ENCODE data around the gene ZNF407.

The ZNF407 gene

DNA sequence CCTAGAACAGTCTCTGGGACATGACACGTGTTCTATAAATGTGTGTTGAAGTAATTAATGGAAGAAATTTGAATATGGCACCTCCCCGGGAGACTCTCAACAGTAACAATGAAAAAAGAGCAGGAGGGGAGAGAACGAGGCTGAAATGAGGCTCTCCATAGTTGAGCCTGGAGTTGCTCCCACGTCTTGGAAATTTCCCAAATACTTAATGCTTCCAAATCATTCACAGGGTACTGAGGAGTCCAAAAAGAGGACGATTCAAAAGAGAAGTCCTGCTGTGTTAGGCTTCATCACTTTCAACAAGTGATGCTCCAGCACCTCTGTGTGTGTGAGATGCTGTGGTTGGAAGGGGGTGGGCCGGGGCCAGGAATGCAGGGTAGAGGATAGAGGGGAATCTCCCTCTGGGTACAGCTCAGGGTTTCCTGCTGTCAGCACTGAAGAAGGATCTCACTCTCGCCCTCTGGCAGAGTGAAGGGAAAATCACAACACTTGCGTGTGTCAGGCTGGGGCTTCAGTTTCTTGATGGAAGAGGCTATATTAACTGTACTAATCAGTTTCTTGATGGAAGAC lies 18.1 kb upstream of the ZNF407 start:
- DNase-seq (ENCODE audit: low read depth) = no peak

DNA sequence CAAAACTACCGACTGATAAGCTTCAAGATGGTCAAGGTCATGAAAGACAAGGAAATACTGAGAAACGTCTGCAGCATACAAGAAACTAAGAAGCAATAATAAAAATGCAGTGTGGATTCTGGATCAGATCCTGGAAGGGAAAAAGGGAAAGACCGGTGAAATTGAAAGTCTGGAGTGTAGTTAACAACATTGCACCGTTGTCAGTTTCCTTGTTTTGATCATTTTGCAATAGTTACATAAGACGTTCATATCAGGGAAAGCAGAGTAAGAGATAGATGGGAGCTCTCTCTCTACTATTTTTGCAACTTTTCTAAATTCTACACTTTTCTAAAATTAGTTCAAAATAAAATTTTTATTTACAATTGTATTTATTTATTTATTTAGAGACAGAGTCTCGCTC lies 15.0 kb upstream of the ZNF407 start:
- no peak for DNase-seq (ENCODE audit: low read depth)

DNA sequence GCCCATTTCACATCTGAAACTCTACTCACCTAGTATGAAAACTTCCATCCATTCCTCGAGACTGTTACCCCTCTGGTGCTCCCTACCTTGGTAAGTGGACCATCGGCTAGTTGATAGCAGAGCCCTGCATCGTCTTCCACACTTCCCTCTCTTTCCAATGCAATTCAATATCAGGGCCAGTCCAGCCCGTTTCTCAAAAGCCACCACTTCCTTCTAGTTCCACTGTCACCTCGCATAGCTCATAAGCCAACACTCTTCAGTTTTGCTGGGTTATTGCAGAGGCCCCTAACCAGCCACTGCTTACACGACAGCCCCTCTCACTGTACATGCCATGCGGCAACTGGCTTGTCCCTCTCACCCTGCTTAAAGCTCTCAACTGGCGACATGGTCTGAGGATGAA lies 10.2 kb upstream of the ZNF407 start:
- no peak for DNase-seq (ENCODE audit: low read depth)

DNA sequence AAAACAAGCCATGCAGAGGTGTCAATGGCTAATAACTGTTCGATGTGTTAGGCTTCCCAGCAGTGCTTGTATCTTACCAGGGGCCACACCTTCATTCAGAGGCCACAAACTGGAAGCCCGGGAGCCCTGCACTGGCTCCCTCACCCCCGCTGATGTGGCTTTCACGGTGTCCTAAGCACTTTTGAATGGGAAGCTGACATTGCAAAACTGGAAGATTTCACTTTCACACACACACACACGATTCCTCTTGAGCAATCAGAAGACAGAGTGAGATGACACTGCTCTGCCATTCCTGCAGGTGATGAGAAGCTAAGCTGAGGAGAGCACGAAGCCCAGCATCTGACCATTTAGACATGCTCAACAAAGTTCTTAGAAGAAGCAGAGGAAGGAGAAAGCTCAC lies 8.6 kb upstream of the ZNF407 start:
- DNase-seq (ENCODE audit: low read depth) = no peak

DNA sequence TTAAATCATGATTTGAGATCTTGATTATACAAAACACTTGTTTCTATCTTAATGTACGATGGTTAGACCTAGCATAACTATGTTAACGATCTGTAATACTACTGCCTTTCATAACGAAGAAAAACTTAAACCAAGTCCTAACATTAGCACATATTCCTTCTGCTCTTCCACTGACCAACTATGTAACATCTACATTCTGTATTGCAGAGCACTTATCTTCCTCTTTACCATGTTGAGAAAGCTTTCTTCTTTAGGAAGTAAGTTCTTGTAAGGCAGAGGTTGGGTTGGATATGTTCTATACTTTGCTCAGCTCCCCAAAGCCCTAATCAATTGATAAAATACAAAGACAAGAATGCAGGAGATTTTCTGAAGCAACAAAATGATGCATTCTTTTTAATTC lies 7.9 kb upstream of the ZNF407 start:
- no peak for DNase-seq (ENCODE audit: low read depth)

DNA sequence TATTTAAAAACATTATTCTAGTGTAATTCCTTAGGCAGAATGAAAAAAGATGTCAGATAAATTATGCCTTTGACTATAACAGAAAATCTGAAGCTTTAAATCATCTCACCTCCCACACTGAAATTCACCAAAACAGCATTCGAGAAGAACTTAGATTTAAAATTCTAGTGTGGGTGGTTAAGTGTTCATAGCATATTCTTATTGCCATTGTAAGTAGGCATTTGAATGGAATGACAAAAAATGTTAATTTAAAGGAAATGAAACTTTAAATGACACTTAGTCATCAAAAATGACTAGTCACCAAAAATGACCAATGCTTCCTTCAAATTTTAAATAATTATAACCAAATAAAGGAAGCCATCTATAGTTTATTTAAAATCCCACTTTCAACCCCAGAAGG lies 7.0 kb upstream of the ZNF407 start:
- DNase-seq (ENCODE audit: low read depth) = no peak

DNA sequence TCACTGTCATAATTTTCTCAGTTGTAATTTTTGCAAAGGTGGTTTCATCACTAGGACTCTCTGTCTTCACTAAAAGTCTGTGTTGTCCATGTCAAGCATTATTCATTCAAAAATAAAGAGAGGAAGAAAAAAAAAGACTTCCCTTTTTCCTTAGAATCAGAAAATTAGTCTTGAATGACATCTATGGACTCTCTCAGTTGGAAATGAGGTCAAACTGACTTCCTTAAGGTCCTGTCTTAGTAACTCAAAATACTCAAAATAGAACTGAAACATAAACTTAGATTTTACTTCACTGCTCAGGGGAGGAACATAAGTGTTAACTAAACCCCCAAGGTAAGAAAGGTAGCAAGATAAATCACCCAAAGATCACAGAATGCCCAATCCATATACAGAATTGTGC lies 2.2 kb upstream of the ZNF407 start:
- no peak for DNase-seq (ENCODE audit: low read depth)

DNA sequence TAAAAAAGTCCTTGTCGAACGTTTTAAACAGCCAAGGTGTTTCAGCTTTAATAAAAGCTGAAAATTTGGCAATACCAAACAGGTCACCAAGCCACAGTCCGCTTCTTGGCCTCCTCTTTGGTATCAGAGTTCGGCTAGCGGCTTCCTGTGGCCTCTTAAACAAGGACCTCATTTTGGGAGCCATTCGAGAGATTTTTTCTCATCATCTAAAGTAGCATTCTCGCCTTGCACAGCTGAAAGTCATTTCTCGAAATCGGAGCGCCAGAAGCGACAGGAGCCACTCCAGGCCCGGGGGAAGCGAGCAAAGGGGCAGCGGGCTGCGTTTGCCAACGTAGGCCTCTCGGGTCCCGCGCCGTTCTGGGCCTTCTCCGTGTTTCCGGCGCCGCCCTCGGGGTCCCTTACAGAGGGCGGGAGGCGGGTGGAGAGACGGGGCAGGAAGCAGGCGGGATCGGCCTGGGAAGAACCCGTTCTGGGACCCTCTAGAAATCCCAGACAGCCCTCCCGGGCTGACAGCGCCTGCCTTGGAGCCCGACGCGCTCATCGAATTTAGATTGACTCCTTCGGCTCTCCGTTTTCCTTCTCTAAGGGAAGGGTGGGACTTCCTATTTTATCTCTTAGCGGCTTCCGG lies 522 bp upstream of the ZNF407 start:
- no peak for DNase-seq (ENCODE audit: low read depth)

DNA sequence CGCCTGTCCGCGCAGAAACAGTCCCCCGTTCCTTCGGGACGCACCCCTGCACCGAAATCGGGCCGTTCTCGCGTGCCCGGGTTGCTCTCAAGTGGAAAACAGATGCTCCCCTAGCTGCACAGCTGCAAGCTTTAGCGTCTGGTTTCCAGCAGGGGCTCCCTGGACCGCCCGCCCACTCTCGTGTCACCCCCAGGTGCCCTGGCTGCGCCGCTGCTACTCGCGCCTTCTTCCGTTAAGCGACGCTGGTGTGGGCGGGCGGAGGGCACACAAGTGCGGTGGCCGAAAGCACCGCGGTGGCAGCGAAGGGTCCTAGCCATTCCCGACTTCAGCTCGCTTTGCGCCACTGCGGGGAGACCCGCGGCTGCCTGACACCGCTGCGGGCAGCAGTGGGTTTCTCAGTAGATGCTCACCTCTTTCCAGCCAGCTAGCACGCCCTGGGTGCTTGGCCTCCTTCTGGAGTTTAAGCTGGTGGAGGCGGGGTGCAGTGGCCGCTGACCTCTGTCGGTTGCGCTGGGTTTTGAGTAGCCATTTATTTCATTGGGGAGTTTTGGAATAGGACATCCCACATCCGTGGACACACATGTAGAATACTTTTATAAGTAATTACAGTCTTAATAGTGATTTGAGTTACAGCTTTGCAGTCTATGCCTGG lies 806 bp downstream of the ZNF407 start:
- no peak for DNase-seq (ENCODE audit: low read depth)

DNA sequence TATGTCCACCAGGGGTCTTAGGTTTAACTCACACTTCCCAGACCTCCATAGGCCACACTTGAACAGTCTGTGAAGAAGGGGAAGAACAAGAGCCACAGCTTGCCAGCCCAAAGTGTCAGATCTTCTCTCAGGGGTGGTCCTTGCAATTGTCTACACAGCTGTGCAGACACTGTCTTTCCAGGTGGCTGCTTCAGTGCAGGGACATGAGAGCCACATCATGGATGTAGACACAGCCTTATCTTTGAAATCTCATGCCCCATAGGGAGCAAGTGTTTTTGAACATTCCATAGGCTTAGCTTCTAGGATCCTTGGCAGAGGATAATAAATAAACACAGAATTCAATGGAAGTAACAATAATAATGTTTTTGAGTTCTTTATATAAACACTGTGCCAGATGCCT lies 6.7 kb downstream of the ZNF407 start:
- DNase-seq (ENCODE audit: low read depth) = no peak

DNA sequence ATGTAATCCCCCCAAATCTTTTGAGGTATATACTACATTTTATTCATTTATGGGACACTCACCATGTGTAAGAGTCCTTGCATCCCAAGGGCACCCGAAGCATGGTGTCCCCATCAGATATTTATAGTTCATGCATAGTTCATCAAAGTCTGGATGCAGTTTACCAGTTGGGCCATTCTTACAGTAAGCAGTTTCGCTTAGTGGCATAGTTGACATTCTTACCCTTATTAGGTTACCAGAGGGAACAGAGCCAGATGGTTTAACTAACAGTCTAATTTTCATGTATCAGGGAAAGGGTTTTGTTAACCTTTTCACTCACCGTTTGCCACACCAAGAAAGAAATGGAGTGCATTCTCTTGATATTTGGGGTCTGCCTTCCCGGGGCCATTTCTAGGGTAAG lies 7.1 kb downstream of the ZNF407 start:
- DNase-seq (ENCODE audit: low read depth) = no peak

DNA sequence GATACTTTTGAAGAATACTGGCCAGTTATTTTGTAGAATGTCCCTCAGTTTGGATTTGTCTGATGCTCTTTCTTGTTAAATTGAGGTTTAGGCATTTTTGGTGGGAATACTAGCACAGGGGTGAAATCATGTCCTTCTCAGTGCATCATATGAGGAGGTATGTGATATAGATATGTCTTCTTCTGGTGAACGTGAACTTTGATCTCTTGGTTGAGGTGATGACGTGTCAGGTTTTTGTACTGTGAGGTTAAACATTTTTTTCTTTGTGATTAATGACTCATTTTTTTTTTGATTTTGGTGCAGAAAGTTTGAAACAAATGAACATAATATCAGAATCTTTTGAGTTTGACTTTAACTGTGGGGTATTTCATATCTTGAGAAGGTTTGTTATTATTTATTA lies 11.0 kb downstream of the ZNF407 start:
- DNase-seq (ENCODE audit: low read depth) = no peak

DNA sequence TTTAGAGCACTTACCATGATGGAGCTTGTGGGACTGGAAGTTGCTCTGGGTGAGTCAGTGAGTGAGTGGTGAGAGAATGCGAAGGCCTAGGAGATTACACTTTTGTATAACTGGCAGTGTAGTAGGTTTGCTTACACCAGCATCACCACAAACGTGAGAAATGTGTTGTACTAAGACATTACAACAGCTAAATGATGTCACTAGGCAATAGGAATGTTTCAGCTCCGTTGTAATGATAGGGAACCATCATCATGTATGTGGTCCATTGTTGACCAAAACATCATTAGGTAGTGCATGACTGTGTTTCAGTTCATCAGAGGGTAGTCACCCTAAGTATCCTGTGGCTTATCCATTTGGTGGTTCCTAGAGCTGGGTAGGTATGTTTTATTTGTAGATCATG lies 11.9 kb downstream of the ZNF407 start:
- no peak for DNase-seq (ENCODE audit: low read depth)

DNA sequence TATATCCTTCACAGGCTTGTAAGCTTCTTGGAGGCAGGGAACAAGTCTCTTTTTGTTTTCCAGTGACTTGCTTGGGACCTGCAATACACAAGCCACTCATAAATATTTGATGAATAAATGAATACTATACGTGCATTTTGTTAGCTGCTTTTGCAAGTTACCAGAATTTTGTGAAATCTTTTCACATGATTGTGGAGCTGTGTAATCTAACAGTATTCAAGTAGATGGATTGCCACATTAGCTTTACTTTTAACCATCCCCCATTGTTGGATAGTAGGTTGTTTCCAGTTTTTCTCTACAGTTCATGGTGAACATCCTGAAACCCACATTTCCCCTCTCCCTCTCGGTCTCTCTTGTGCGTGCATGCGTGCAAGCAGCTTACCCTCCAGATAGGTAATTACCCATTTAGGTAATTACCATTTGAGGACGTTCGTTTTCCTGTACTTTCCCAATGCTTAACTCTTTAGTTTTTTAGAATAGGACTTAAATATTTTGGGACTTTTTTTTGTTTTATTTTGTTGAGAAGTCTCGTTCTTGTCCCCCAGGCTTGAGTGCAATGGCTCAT lies 12.5 kb downstream of the ZNF407 start:
- DNase-seq (ENCODE audit: low read depth) = no peak

DNA sequence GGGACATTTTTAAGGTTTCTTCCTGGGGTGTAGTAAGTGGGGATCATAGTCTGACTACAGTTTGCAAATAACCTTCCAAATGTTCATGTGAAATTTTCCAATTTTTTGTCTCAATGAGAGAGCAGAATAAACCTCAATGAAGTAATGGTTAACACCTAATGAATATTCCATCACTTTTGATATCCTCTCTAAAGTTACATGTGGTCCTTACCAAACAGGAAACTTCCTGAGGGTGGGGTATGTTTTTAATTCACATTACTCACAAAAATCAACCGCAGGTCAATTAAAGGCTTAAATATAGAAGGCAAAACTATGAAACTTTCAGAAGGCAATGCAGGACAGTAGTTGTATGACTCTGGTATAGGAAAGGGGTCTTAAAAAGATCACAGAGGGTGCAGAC lies 13.2 kb downstream of the ZNF407 start:
- no peak for DNase-seq (ENCODE audit: low read depth)

DNA sequence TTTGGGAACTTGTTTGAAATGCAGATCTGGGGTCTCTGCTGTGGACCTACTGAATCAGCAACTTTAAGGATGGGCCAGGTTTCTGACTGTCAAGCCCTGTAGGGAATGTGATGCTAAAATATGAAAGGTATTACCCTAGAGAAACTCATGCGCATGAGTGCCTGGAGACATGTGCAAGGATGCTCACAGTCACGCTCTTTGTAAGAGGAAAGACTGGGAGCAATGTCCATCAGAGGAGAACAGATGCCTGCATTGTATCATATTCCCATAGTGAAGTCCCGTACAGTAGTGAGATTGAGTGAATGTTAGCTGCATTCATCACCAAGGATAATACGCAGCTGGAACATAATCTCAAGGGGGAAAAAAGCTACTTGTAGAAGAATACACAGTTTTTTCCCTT lies 14.1 kb downstream of the ZNF407 start:
- DNase-seq (ENCODE audit: low read depth) = no peak

DNA sequence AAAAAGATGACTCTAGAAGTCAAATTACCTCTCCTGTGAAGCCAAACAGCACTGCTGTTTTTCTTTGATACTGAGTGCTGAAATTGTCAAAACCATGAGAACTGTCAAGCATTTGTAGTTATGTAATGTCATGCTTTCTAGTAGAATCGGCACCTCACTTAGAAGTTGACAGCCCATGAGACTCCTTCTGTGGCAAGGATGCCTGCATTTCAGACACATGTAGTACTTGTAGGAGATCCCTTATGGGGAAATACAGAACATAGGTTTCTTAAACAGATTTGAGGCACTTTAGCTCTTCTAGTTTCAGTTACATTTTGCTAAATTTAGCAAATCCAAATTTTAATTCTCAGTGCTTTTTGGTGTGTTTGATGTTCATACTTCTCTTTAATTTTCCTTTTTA lies 15.7 kb downstream of the ZNF407 start:
- no peak for DNase-seq (ENCODE audit: low read depth)

DNA sequence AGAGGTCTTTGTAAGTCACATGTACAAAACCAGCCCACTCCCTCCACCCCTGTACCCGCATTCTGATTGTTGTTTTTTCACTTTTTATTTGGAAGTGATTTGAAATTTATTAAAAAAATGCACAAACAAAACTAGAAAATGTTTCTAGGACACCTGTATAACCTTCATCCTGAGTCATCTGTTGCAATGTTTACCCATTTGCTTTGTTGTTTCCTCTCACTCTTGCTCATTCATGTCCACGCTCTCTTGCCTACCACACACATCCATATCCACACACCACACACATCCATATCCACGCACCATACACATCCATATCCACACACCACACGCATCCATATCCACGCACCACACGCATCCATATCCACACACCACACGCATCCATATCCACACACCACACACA lies 18.8 kb downstream of the ZNF407 start:
- DNase-seq (ENCODE audit: low read depth) = no peak

DNA sequence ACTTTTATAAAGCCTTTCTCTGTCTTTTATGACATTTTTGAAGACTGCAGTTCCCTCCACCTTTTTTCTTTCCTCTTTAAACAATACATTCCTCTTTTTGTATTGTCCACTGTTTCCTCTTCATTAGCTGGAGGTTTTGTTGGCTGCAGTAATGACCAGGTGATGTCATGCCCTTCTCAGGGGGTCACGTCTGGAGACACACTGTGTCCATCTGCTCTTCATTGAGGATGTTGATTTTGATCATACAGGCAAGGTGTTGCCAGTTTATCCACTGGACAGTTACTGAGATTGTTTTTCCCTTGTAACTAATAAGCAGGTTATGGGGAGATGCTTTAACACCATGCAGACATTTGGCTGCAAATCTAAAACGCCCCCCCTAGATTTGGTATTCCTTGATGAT lies 19.8 kb downstream of the ZNF407 start:
- DNase-seq (ENCODE audit: low read depth) = no peak

DNA sequence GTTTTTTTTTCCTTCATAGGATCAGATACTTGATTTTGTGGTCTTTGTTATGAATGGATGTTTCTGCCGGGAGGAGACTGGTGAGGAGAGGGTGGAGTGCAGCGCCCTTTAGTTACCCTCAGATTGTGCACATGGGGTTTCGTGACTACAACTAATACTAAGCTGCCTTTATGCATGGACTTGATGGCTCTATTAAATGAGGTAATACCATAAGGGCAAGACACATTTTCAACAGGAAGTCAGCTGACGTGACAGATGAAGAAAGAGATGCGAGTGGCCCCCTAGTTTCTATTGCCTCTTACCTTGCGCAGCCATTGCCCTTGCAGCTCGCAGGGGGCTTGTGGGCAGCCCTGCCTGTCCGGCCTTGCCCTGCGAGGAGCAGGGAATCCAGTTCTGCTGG lies 24.4 kb downstream of the ZNF407 start:
- DNase-seq (ENCODE audit: low read depth) = no peak

DNA sequence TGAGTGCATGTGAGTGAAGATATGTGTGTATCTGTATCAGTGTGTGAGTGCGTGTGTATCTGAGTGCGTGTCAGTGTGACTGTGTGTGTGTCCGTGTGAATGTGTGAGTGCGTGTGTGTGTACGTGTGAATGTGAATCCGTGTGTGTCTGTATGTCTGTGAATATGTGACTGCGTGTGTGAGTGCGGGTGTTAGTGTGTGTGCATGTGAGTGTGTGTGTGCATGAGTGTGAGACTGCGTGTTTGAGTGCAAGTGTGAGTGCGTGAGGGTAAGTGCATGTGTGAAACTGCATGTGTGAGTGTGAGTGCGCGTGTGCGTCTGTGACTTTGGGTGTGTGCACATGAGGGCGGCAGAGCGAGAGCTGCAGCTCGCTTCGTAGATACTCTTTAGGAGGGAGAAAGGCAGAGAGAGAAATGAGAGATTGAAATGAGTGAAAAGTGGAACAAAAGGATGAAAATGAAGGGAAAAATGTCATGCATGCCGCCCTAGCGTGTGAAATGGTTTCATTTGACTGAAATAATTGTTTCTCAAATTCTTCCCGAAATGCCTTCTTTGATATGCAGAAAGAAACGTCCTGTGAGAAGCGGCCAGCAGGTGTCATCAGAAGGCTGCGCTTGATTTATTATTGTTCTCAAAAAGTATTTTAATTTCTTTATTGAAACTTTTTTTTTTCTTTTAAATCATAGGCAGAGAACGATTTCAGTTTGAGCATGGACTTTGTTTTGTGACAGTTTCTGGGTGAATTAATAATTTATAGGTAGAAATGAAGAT lies 25.6 kb downstream of the ZNF407 start:
- DNase-seq (ENCODE audit: low read depth) = no peak

DNA sequence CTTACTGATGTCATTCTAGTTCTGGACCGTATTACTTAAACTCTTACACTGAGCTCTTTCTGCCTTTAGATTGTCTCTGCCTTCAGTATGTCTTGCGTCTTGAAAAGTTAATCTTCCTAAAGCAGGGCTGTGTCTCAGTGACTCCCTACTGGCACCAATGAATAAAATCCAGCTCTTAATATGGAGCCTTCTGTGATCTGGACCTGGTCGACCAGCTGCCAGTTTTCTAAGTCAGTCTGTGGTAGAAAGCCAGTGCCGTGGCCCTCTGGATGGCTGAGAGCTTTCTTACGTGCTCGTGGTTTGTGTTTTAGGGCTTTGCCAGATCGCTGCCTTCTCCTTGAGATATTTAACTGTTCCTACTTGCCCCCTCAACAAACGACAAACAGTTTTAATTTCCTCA lies 26.8 kb downstream of the ZNF407 start:
- DNase-seq (ENCODE audit: low read depth) = no peak

DNA sequence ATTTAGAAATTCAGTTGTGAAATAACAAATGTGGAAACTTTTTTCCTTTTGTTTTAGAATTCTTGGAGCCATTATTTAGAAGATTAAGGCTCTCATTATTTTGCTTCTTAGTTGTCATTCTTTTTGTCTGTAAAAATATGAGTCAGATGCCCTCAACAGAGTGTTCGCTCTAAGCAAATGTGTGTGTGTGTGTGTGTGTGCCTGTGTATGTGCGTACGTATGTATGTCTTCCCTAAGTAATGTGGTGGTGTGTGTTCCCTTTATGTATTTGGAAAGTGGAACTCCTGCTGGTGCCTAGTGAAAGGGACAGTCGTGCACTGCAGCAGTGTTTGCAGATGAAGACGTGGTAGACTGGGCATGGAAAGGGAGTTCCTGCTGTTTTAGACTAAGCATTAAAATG lies 27.5 kb downstream of the ZNF407 start:
- no peak for DNase-seq (ENCODE audit: low read depth)

All from HS-5 (cell line).